Glutamatergic neuron (in vitro differentiated cells): ENCODE results near the gene TMCC1. TPM values are rescaled to one million over a fixed set of nuclear protein-coding genes. Genes with fewer than 3 reads are reported as not detected.

Source experiments
- DNase-seq: peaks from one replicate; pipeline ENCODE4 v3.0.0; 2022
- H3K27ac Mint-ChIP-seq: one replicate; pipeline ENCODE4 v1.8.0; 2020; ENCODE audit warnings: mild to moderate bottlenecking, mixed read lengths, inconsistent platforms; ENCODE audit not compliant: unreplicated experiment
- H3K27me3 Mint-ChIP-seq: one replicate; pipeline ENCODE4 v1.8.0; 2020; ENCODE audit warnings: mild to moderate bottlenecking, moderate library complexity, mixed read lengths, inconsistent platforms; ENCODE audit not compliant: unreplicated experiment
- H3K36me3 Mint-ChIP-seq: one replicate; pipeline ENCODE4 v1.8.0; 2020; ENCODE audit warnings: mild to moderate bottlenecking, mixed read lengths, inconsistent platforms; ENCODE audit not compliant: unreplicated experiment
- H3K4me1 Mint-ChIP-seq: one replicate; pipeline ENCODE4 v1.8.0; 2020; ENCODE audit warnings: mild to moderate bottlenecking, low read depth, mixed read lengths, inconsistent platforms; ENCODE audit not compliant: unreplicated experiment
- H3K4me3 Mint-ChIP-seq: one replicate; pipeline ENCODE4 v1.8.0; 2020; ENCODE audit warnings: mild to moderate bottlenecking, mixed read lengths, inconsistent platforms; ENCODE audit not compliant: unreplicated experiment
- H3K9me3 Mint-ChIP-seq: one replicate; pipeline ENCODE4 v1.8.0; 2020; ENCODE audit warnings: mild to moderate bottlenecking, moderate library complexity, mixed read lengths, inconsistent platforms; ENCODE audit not compliant: unreplicated experiment
- CTCF ChIP-seq: fragments of 200-600 bp; sonication (generic); IDR thresholded peaks from one replicate; pipeline ENCODE4 v1.5.0; 2021; ENCODE audit not compliant: partially characterized antibody, unreplicated experiment
- total RNA-seq: library from RNA; stranded (reverse); fragmentation: NEBNext Ultra II Directional; extraction: Animal tissue kit (Norgen Biotek cat#: 25700); gene quantifications from one replicate; pipeline ENCODE4 v1.2.1, GENCODE V29; 2021; ENCODE audit not compliant: unreplicated experiment

The TMCC1 gene
- total RNA-seq, 1 donor from 2014 or later = 42.2 TPM

GRCh38 chr3:129718201-129718600 is 175.3 kb downstream of the TMCC1 start:
- Mint-ChIP-seq H3K27me3 (no peaks in the 10 kb centered on the region), H3K4me1 (no peaks in the 10 kb centered on the region)

GRCh38 chr3:129715854-129716253 is 177.7 kb downstream of the TMCC1 start:
- Mint-ChIP-seq H3K36me3 (no peaks in the 10 kb centered on the region), H3K4me1 (no peaks in the 10 kb centered on the region), H3K9me3 (no peaks in the 10 kb centered on the region), H3K27me3 (no peaks in the 10 kb centered on the region), H3K4me3 (no peak overlapping the region), H3K27ac (no peak overlapping the region)
- no peak for DNase-seq
- TF ChIP-seq CTCF = no peak

More at GRCh38 chr3:129718201-129718600, 175.3 kb downstream of the TMCC1 start:
- Mint-ChIP-seq H3K4me3 (no peak overlapping the region), H3K27ac (no peak overlapping the region), H3K36me3 (no peaks in the 10 kb centered on the region), H3K9me3 (no peaks in the 10 kb centered on the region)
- DNase-seq = no peak
- TF ChIP-seq CTCF = no peak

GRCh38 chr3:129708328-129708861 is 185.1 kb downstream of the TMCC1 start:
- no peaks in the 10 kb centered on the region for H3K36me3 Mint-ChIP-seq
- no peaks in the 10 kb centered on the region for H3K4me1 Mint-ChIP-seq
- peaks cover 3% of the 10 kb centered on the region for H3K9me3 Mint-ChIP-seq
- no peak overlapping the region for H3K27ac Mint-ChIP-seq
- no peak overlapping the region for H3K4me3 Mint-ChIP-seq
- TF ChIP-seq CTCF = no peak
- H3K27me3 Mint-ChIP-seq = no peaks in the 10 kb centered on the region
- DNase-seq = no peak

- no peak for TF ChIP-seq CTCF
- Mint-ChIP-seq H3K9me3 (peaks cover 3% of the 10 kb centered on the region), H3K27me3 (no peaks in the 10 kb centered on the region), H3K27ac (no peak overlapping the region), H3K4me3 (no peak overlapping the region), H3K4me1 (no peaks in the 10 kb centered on the region), H3K36me3 (no peaks in the 10 kb centered on the region)
- no peak for DNase-seq
These were observed 188.2 kb downstream of the TMCC1 start for GRCh38 chr3:129705274-129705673.

- DNase-seq = no peak
- Mint-ChIP-seq H3K4me1 (no peaks in the 10 kb centered on the region), H3K27ac (no peak overlapping the region), H3K36me3 (no peaks in the 10 kb centered on the region), H3K4me3 (no peak overlapping the region), H3K27me3 (no peaks in the 10 kb centered on the region), H3K9me3 (peaks cover 3% of the 10 kb centered on the region)
- no peak for TF ChIP-seq CTCF
These were observed 189.6 kb downstream of the TMCC1 start for GRCh38 chr3:129703913-129704312.
